Vagina (tissue), 2 donors: ENCODE results near the gene RIMS3.

ENCODE experiments used
- POLR2A ChIP-seq, 2 donors: fragments of 450-650 bp; IDR thresholded peaks; one replicate each; pipeline ENCODE4 v1.6.1; 2017; ENCODE audit warnings: antibody characterized with exemption in 2 of 2, mild to moderate bottlenecking in 2 of 2, moderate library complexity in 2 of 2
- POLR2AphosphoS5 ChIP-seq, 2 donors: sonication (generic); formaldehyde crosslinking; IDR thresholded peaks; one replicate each; pipeline ENCODE4 v1.9.0; 2017; ENCODE audit warnings: antibody characterized with exemption in 2 of 2, mild to moderate bottlenecking in 2 of 2, low read depth in 1 of 2; ENCODE audit not compliant: insufficient read depth in 1 of 2
- TF ChIP-seq, protein P1 (sequence below), 3 experiments: fragments of 450-650 bp in 2 of 3; fragments of 200-600 bp in 1 of 3; sonication (generic) in 1 of 3; IDR thresholded peaks; one replicate each; pipeline ENCODE4 v1.5.1; 2017 to 2019; ENCODE audit warnings: antibody characterized with exemption in 3 of 3, mild to moderate bottlenecking in 2 of 3, moderate library complexity in 2 of 3

DNA sequence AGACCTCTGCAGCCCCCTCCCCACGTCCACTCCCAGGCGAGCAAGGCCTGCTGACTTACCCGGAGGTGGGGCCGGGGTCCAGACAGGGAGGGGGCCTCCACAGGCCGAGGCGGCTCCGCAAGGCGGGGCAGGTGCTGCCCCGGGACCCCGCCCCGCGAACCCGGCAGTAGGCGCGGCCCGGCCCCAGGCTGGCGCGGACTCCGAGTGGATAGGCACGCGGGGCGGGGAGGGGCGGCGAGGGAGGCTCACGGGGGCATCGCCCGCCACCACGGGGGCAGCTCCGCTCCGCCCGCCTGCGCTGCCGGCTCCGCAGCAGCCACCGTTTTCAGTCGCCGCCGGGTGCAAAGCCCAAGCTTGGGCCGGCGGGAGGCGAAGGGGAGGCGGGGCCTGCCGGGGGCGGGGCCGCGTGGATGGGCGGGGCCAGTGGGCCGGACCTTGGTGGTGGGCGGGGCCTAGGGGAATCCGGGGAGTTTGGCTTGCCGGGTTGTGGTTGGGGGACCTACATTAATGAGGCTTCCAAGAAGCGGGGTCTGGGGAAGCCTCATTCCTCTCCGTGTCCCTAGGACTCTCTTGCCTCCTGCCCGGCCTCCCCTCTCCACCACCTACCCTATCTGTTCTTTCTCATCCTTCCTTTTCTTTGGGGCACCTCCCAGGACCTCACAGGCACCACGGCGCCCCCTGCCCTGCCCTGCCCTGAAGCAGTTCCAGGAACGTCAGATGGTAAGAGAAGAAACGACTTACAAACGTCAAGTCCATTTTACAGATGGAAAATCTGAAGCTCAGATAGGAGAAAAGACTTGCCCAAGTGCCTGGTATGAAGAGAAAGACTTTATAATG lies at the start of gene RIMS3:
- TF ChIP-seq POLR2A (IDR thresholded peaks at IDR 0.05): no peak
- TF ChIP-seq POLR2AphosphoS5 (IDR thresholded peaks at IDR 0.05; ENCODE audit: insufficient read depth in 1 of 2, low read depth in 1 of 2): no peak
- TF ChIP-seq, protein P1, sequence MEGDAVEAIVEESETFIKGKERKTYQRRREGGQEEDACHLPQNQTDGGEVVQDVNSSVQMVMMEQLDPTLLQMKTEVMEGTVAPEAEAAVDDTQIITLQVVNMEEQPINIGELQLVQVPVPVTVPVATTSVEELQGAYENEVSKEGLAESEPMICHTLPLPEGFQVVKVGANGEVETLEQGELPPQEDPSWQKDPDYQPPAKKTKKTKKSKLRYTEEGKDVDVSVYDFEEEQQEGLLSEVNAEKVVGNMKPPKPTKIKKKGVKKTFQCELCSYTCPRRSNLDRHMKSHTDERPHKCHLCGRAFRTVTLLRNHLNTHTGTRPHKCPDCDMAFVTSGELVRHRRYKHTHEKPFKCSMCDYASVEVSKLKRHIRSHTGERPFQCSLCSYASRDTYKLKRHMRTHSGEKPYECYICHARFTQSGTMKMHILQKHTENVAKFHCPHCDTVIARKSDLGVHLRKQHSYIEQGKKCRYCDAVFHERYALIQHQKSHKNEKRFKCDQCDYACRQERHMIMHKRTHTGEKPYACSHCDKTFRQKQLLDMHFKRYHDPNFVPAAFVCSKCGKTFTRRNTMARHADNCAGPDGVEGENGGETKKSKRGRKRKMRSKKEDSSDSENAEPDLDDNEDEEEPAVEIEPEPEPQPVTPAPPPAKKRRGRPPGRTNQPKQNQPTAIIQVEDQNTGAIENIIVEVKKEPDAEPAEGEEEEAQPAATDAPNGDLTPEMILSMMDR (IDR thresholded peaks at IDR 0.05): no peak
